HFF-Myc (cell line): ENCODE data around the gene HSP90AB1.

Experiments used
- DNase-seq: peaks from one replicate; pipeline ENCODE4 v3.0.0-alpha.2; 2011; ENCODE audit warnings: low read depth; ENCODE audit errors: extremely low read depth
- H3K4me3 ChIP-seq: replicated peaks from 2 replicates; pipeline ENCODE4 v1.5.1; 2011; ENCODE audit warnings: low read depth, mild to moderate bottlenecking, control low read depth, low read length
- CTCF ChIP-seq: IDR thresholded peaks from 2 replicates; pipeline ENCODE4 v1.5.1; 2012; ENCODE audit warnings: mild to moderate bottlenecking, low read depth, low read length, control low read depth; ENCODE audit errors: missing control alignments

The HSP90AB1 gene

GRCh38 chr6:44246663-44247337, at the start of gene HSP90AB1:
Gene HSP90AB1 (plus strand): TSS chr6:44247101. CDS start chr6:44248630, 1,529 bp downstream.
- H3K4me3 ChIP-seq: peak within 1 kb of the TSS; percentile 98
- peak; percentile 94 for DNase-seq
- no peak for TF ChIP-seq CTCF

GRCh38 chr6:44198684-44199083, 48.2 kb upstream of the HSP90AB1 start:
- H3K4me3 ChIP-seq: no peak overlapping the region
- DNase-seq: no peak
- TF ChIP-seq CTCF: no peak

- DNase-seq: no peak
- H3K4me3 ChIP-seq: no peak overlapping the region
- no peak for TF ChIP-seq CTCF
Measured at GRCh38 chr6:44199883-44200282, 47.0 kb upstream of the HSP90AB1 start.

- H3K4me3 ChIP-seq: no peak overlapping the region
- DNase-seq: no peak
- TF ChIP-seq CTCF: no peak
Measured at GRCh38 chr6:44201200-44201599, 45.7 kb upstream of the HSP90AB1 start.

- DNase-seq: no peak
- H3K4me3 ChIP-seq: no peak overlapping the region
- TF ChIP-seq CTCF: no peak
Measured at GRCh38 chr6:44201638-44202303, 45.1 kb upstream of the HSP90AB1 start.

GRCh38 chr6:44202332-44202971, 44.4 kb upstream of the HSP90AB1 start:
- DNase-seq: no peak
- TF ChIP-seq CTCF: no peak
- H3K4me3 ChIP-seq: no peak overlapping the region
